Chondrocyte (in vitro differentiated cells): Measurements from ENCODE around the gene NPAT. TPM values are rescaled to one million over a fixed set of nuclear protein-coding genes. Genes with fewer than 3 reads are reported as not detected.

Experiments used
- DNase-seq: peaks from one replicate; pipeline ENCODE4 v3.0.0; 2021; ENCODE audit warnings: mixed read lengths, low spot score
- H3K27ac Mint-ChIP-seq: one replicate; pipeline ENCODE4 v1.8.0; 2021; ENCODE audit warnings: mild to moderate bottlenecking, moderate library complexity, mixed read lengths; ENCODE audit not compliant: unreplicated experiment
- H3K27me3 Mint-ChIP-seq: 2 replicates; pipeline ENCODE4 v1.8.0; 2021; ENCODE audit warnings: low read depth, mixed read lengths
- H3K36me3 Mint-ChIP-seq: 2 replicates; pipeline ENCODE4 v1.8.0; 2021; ENCODE audit warnings: low read depth, mixed read lengths
- H3K4me1 Mint-ChIP-seq: 2 replicates; pipeline ENCODE4 v1.8.0; 2021; ENCODE audit warnings: low read depth, mild to moderate bottlenecking, mixed read lengths
- H3K4me3 Mint-ChIP-seq: one replicate; pipeline ENCODE4 v1.8.0; 2021; ENCODE audit warnings: mild to moderate bottlenecking, moderate library complexity, mixed read lengths; ENCODE audit not compliant: unreplicated experiment
- H3K9me3 Mint-ChIP-seq: 2 replicates; pipeline ENCODE4 v1.8.0; 2021; ENCODE audit warnings: low read depth, mixed read lengths
- CTCF ChIP-seq: fragments of 200-600 bp; sonication (generic); IDR thresholded peaks from 2 replicates; pipeline ENCODE4 v1.5.0; 2021; ENCODE audit warnings: antibody characterized with exemption, mild to moderate bottlenecking, moderate library complexity
- total RNA-seq: library from RNA; stranded (reverse); gene quantifications from 3 replicates; pipeline ENCODE4 v1.2.1, GENCODE V29; 2021

Gene NPAT
- total RNA-seq, 1 donor from 2014 or later: 9.7 TPM

DNA sequence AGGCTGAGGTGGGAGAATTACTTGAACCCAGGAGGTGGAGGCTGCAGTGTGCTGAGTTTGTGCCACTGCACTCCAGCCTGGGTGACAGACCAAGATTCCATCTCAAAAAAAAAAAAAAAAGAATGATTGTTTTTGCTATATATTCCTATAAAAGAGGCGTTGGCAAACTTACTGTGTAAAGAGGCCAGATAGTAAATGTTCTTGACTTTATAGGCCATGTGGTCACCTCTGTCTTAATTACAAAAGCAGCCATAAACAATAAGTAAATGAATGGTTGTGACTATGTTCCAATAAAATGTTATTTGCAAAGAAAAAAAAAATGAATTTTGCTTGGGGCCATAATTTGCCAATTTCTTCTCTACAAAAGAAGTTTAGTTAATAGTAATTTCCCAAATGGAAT, 12.8 kb upstream of the NPAT start:
- Mint-ChIP-seq H3K4me1 (no peaks in the 10 kb centered on the region), H3K9me3 (no peaks in the 10 kb centered on the region), H3K36me3 (peaks cover 25% of the 10 kb centered on the region), H3K27me3 (no peaks in the 10 kb centered on the region), H3K4me3 (no peak overlapping the region), H3K27ac (no peak overlapping the region)
- TF ChIP-seq CTCF: no peak
- DNase-seq: no peak

DNA sequence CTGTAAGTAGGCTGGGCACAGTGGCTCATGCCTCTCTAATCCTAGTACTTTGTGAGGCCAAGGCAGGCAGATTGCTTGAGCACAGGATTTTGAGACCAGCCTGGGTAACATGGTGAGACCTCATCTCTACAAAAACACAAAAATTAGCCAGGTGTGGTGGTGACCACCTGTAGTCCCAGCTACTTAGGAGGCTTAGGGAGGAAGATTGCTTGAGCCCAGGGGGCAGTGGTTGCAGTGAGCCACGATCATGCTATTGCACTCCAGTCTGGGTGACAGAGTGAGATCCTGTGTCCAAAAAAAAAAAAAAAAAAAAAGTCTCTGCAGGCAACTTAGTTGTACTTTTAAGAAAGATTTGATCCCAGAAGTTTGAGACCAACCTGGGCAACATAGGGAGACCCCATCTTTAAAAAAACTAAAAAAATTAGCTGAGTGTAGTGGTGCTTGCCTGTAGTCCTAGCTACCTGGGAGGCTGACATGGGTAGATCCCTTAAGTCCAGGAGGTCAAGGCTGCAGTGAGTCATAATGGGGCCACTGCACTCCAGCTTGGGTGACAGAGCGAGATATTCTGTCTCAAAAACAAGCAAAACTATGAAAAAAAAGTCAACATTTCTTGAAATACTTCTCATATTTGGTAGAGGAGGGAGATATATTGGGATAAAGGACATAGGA, 11.0 kb upstream of the NPAT start:
- peaks cover 24% of the 10 kb centered on the region for H3K36me3 Mint-ChIP-seq
- no peak overlapping the region for H3K4me3 Mint-ChIP-seq
- no peaks in the 10 kb centered on the region for H3K4me1 Mint-ChIP-seq
- H3K27me3 Mint-ChIP-seq: no peaks in the 10 kb centered on the region
- no peaks in the 10 kb centered on the region for H3K9me3 Mint-ChIP-seq
- TF ChIP-seq CTCF: no peak
- DNase-seq: no peak
- no peak overlapping the region for H3K27ac Mint-ChIP-seq

- no peaks in the 10 kb centered on the region for H3K9me3 Mint-ChIP-seq
- peaks cover 13% of the 10 kb centered on the region for H3K36me3 Mint-ChIP-seq
- H3K4me1 Mint-ChIP-seq: peaks cover 4% of the 10 kb centered on the region
- no peaks in the 10 kb centered on the region for H3K27me3 Mint-ChIP-seq
- no peak overlapping the region for H3K27ac Mint-ChIP-seq
- DNase-seq: no peak
- TF ChIP-seq CTCF: no peak
- H3K4me3 Mint-ChIP-seq: no peak overlapping the region
These were observed 5.8 kb upstream of the NPAT start for GRCh38 chr11:108228251-108228650.

GRCh38 chr11:108226036-108226435, 3.6 kb upstream of the NPAT start:
- no peaks in the 10 kb centered on the region for H3K9me3 Mint-ChIP-seq

More at GRCh38 chr11:108226036-108226435, 3.6 kb upstream of the NPAT start:
- Mint-ChIP-seq H3K27ac (peak overlapping the region; percentile 13), H3K4me1 (peaks cover 11% of the 10 kb centered on the region), H3K27me3 (no peaks in the 10 kb centered on the region), H3K4me3 (no peak overlapping the region), H3K36me3 (peaks cover 7% of the 10 kb centered on the region)
- no peak for DNase-seq
- no peak for TF ChIP-seq CTCF
